ENCODE results near the gene TPO.

Gene TPO

GRCh38 chr2:1539973-1540372, 126.7 kb downstream of the TPO start:
- no peak for DNase-seq

- no peak for DNase-seq
Observed at GRCh38 chr2:1540481-1540880, 127.2 kb downstream of the TPO start.

- DNase-seq: no peak
Observed at GRCh38 chr2:1541040-1541439, 127.8 kb downstream of the TPO start.

- DNase-seq: no peak
Observed at GRCh38 chr2:1541819-1542475, 128.7 kb downstream of the TPO start.

GRCh38 chr2:1542971-1543370, 129.7 kb downstream of the TPO start:
- no peak for DNase-seq

GRCh38 chr2:1543776-1544477, 130.7 kb downstream of the TPO start:
- DNase-seq: no peak

GRCh38 chr2:1544478-1545069, 131.3 kb downstream of the TPO start:
- no peak for DNase-seq

GRCh38 chr2:1546023-1546591, 132.8 kb downstream of the TPO start:
- no peak for DNase-seq

GRCh38 chr2:1546901-1547300, 133.6 kb downstream of the TPO start:
- no peak for DNase-seq

- no peak for DNase-seq
Observed at GRCh38 chr2:1548910-1549673, 135.8 kb downstream of the TPO start.

- DNase-seq: no peak
Observed at GRCh38 chr2:1550076-1550475, 136.8 kb downstream of the TPO start.

- peak; percentile 57 for DNase-seq
Observed at GRCh38 chr2:1550658-1551316, 137.5 kb downstream of the TPO start.

- DNase-seq: no peak
Observed at GRCh38 chr2:1551905-1552304, 138.6 kb downstream of the TPO start.

GRCh38 chr2:1552611-1553010, 139.3 kb downstream of the TPO start:
- no peak for DNase-seq

GRCh38 chr2:1553671-1554295, 140.5 kb downstream of the TPO start:
- DNase-seq: no peak

GRCh38 chr2:1556286-1556685, 143.0 kb downstream of the TPO start:
- no peak for DNase-seq

- DNase-seq: no peak
Observed at GRCh38 chr2:1556776-1557466, 143.7 kb downstream of the TPO start.

GRCh38 chr2:1557467-1557820, 144.2 kb downstream of the TPO start:
- no peak for DNase-seq

- DNase-seq: no peak
Observed at GRCh38 chr2:1559589-1560175, 146.4 kb downstream of the TPO start.

GRCh38 chr2:1561259-1561658, 148.0 kb downstream of the TPO start:
- no peak for DNase-seq

GRCh38 chr2:1561811-1562421, 148.7 kb downstream of the TPO start:
- DNase-seq: no peak

Measured in activated CD4-positive, alpha-beta T cell treated with anti-CD3 and anti-CD28 coated beads, Interleukin-2, amount 50 U/mL, for 1 hour (primary cell).